Astrocyte of the cerebellum (primary cell): ENCODE measurements around the gene IL18BP.

Experiments used
- DNase-seq: peaks from one replicate; pipeline ENCODE4 v3.0.0-alpha.2; 2011; ENCODE audit warnings: low read depth
- H3K4me3 ChIP-seq: 2 replicates; pipeline ENCODE4 v1.5.1; 2011; ENCODE audit warnings: mild to moderate bottlenecking, low read depth, low read length, moderate library complexity
- in situ Hi-C: cut with HindIII; loops from 2 replicates; pipeline ENCODE4 v1.10.0; 2017; ENCODE audit warnings: low sequenced_read_pairs
- TF ChIP-seq, protein P1 (sequence below): IDR thresholded peaks from 2 replicates; pipeline ENCODE4 v1.5.1; 2012; ENCODE audit warnings: low read length, low read depth, moderate library complexity, mild to moderate bottlenecking; ENCODE audit errors: missing control alignments

Gene IL18BP

DNA sequence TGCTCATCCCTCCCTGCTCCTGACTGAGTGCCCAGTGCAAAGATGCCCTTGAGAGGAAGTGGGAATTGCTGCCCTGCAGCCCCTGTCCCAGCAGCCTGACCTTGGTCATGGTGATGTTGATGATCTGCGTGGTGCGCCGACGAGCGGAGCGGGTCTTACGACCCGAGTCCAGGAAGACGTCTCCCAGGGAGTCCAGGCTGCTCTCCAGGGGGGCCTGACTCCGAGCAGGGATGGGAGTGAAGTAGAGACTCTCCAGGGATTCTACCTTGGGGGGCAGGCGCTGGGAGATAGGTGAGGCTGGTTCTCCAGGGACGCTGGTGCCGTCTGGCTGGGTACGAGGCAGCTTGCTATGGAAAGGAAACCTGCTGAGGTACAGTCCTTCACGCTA, 8.4 kb downstream of the IL18BP start:
- in situ Hi-C loops, result loop anchor here (25.0 kb wide), 2 partner anchors 105 to 405 kb away; partner anchors contain the start of genes ANAPC15, LAMTOR1 and TOMT
- DNase-seq, result no peak
- no peak overlapping the region for H3K4me3 ChIP-seq
- TF ChIP-seq, protein P1, sequence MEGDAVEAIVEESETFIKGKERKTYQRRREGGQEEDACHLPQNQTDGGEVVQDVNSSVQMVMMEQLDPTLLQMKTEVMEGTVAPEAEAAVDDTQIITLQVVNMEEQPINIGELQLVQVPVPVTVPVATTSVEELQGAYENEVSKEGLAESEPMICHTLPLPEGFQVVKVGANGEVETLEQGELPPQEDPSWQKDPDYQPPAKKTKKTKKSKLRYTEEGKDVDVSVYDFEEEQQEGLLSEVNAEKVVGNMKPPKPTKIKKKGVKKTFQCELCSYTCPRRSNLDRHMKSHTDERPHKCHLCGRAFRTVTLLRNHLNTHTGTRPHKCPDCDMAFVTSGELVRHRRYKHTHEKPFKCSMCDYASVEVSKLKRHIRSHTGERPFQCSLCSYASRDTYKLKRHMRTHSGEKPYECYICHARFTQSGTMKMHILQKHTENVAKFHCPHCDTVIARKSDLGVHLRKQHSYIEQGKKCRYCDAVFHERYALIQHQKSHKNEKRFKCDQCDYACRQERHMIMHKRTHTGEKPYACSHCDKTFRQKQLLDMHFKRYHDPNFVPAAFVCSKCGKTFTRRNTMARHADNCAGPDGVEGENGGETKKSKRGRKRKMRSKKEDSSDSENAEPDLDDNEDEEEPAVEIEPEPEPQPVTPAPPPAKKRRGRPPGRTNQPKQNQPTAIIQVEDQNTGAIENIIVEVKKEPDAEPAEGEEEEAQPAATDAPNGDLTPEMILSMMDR, result no peak

DNA sequence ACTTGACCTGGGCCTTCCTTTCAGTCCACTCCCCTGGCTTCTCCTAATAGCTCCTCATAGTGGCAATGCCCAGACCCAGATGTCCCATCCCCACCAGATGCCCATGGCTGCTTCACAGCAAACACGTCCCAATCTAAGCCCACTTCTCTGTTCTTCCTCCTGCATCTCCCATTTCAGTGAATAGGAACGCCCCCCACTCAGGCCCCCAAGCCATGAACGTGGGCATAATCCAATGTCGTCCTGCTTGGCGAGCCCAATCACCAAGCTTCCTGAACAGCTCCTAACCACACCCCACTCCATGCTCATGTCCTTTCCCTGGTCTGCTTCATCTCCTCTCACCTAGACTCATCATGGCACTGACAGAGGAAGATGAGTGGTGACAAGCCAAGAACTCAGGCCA, 8.9 kb downstream of the IL18BP start:
- no peak for DNase-seq
- in situ Hi-C loops, result loop anchor here (25.0 kb wide), 2 partner anchors 105 to 405 kb away; partner anchors contain the start of genes ANAPC15, LAMTOR1 and TOMT
- H3K4me3 ChIP-seq, result no peak overlapping the region
- TF ChIP-seq, protein P1, result no peak

DNA sequence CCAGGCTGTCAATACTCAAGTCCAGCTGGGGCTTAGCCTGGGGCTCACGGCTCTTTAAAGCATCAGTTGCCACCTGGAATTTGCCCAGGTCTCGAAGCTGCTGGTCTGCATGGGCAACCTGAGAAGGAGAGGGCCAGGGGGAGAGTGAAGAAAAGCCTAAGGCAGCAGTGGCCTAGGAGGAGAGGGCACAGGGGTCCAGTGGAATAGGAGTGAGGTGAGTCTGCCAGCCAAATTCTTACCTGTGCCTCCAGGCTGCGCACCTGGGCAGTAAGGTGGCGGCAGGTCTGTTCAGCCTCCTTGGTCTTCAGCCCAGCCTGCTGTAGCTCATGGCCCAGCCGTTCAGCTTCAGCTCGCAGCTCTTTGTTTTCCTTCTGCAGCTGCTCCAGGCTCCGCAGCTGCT, 10.0 kb downstream of the IL18BP start:
- DNase-seq, result no peak
- TF ChIP-seq, protein P1, result no peak
- in situ Hi-C loops, result loop anchor here (25.0 kb wide), 2 partner anchors 104 to 404 kb away; partner anchors contain the start of genes ANAPC15, LAMTOR1 and TOMT
- H3K4me3 ChIP-seq, result no peak overlapping the region

DNA sequence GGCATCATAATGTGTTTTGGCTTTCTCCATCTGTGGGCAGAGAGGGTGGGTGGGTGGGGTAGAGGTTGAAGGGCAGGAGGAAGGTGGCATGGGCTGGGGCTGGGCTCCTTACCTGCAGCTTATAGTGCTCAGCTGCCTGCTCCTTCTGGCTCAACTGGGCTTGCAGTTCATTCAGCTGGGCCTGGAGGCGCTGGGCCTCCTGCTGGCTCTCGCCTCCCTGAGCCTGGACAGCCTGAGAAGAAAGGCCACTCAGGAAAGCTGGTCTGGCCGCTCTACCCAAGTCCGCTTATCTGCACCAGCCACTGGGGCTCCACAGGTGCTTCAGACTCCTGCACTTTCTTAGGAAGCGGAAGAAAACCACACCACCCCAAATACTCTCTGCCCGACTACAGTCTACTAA, 10.4 kb downstream of the IL18BP start:
- TF ChIP-seq, protein P1, result no peak
- no peak for DNase-seq
- in situ Hi-C loops, result loop anchor here (25.0 kb wide), 2 partner anchors 103 to 403 kb away; partner anchors contain the start of genes ANAPC15, LAMTOR1 and TOMT
- no peak overlapping the region for H3K4me3 ChIP-seq

DNA sequence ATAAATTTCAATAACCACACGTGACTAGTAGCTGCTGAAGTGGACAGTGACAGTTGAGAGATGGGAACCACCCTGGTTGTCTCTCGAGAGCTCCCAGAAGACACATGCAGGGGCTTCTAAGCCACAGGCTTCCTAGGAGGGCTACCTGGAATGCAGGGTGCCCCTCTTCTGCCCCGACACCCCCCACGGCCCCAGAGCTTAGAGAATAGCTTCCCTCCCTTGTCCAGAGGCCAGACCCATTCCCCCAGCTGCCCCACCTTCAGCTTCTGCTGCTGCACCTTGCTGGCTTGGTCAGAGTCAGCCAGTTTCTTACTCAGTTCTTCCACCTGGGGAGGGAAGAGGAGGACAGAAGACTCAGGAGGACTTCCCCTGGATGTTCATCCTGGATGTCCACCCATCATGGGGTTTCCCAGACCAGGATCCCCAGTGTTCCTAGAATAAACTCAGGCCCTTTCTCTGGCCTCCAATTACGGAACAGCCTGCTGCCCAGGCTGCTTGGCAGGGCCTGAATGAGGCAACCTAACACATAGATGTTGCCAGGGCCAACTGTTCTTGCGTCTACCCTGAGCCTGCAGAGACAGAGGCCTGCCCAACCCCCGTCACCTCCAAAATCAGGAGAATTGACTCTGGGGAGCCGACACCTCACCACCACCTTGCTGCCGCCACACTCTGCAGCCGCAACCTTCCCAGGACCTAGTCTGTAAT, 12.0 kb downstream of the IL18BP start:
- no peak overlapping the region for H3K4me3 ChIP-seq
- in situ Hi-C loops, result loop anchor here (25.0 kb wide), 2 partner anchors 102 to 402 kb away; partner anchors contain the start of genes ANAPC15, LAMTOR1 and TOMT
- TF ChIP-seq, protein P1, result no peak
- no peak for DNase-seq

DNA sequence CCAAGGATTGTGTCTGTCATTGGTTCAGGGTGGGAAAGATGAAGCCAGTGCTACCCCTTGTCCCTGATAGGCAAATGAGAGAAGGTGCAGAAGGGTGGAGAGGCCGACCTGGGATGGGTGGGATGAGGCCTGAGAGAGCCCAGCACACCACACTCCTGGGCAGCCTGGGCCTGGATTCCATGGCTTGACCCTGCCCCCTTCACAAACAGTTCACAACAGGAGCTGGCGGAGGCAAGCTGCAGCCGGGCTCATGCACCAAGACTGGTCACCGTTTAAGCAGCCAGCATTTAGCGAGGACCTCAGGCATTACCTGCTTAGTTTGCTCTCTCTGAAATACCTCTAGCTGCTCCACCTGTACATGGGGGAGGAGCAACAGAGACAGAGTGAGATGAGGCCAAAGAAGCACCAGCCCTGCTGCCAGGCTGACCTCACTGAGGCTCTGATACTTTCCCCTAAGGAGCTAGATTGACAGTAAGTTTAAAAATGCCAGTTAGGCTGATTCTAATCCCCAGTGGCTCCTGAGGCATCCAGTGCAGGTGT, 13.5 kb downstream of the IL18BP start:
- TF ChIP-seq, protein P1, result no peak
- in situ Hi-C loops, result loop anchor here (25.0 kb wide), 2 partner anchors 100 to 400 kb away; partner anchors contain the start of genes ANAPC15, LAMTOR1 and TOMT
- no peak overlapping the region for H3K4me3 ChIP-seq
- no peak for DNase-seq
